GM19043 (cell line): Measurements from ENCODE around the gene CSF2.

Source experiments
- ATAC-seq: cut with Tn5 transposase; IDR thresholded peaks from one replicate; pipeline ENCODE4 v1.9.1; 2021; ENCODE audit warnings: low read depth; ENCODE audit not compliant: unreplicated experiment

Gene CSF2

GRCh38 chr5:132086277-132086794, 12.7 kb downstream of the CSF2 start:
- no peak for ATAC-seq

DNA sequence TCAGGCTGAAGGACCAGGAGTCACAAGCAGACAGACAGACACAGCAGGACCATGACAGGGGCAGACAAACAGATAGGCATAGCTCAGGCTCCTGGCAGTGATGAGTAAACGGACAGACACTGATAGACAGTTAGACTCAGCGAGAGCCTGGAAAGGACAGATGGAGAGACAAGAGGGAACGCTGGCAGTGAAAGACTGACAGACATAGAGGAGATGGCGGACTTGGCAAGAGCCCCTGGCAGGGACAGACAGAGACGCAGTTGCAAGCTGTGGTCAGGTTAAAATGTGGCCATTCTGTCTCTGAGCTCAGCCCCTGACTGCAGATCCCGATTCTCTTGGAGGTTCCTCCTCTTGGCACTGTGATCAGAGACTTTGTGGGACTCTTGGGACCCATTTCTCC, 13.6 kb downstream of the CSF2 start:
- ATAC-seq: no peak

DNA sequence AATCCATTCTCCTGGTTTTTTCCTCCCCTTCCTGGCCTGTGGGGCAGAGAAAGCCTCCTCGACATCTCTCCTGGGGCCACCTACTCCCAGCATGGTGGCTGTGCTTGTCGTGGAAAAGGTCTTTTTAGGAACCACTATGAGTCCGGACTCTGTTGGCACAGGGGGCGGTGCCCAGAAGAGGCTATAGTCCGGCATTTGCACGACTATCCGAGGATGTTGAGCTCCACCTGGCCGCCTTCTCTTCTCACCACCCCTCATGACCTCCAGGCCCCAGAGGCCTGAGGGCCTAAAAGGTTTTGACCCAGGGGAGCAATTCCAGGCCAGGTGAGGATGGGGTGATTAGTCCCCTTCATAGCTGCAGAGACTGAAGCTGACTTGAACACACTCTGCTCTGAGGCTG, 14.1 kb downstream of the CSF2 start:
- no peak for ATAC-seq

DNA sequence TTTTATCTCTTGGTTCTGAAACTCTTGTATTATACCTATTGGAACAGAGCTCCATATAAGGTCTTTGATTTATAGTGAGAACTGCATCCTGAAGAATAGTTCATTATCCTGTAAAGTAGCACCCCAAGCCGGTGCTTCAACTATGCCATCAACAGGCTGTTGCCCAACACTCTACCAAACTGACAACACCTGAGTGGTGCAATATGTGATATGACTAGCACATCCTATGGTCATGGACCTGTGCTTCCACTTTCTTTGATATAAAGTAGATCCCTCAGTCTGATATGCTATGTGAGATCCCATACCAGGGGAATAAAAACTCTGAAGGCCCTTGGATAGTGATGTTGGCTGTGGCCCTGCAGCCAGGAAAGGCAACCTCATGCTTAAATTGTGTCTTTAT, 15.8 kb downstream of the CSF2 start:
- no peak for ATAC-seq

GRCh38 chr5:132090107-132090506, 16.5 kb downstream of the CSF2 start:
- ATAC-seq: no peak

DNA sequence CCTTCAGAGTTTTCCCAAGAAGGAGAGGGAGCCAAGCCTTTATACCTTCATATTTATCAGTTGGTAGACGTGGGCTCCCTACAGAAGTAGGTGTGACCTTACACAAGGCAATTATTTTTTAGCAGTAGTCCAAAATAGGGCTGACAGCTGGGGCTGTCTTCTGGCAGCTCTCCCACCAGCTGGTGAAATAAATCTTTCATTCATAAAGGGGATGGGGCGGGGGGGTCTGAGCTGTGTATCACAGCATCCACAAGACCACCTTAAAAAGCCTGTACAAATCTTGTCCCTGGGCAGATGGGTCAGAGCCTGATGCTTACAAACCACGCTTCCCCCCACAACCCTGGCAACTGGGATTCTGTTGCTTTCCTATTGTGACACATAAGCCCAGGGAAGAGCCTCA, 19.7 kb downstream of the CSF2 start:
- ATAC-seq: no peak

- ATAC-seq: no peak
These were observed 20.9 kb downstream of the CSF2 start for GRCh38 chr5:132094393-132095076.

GRCh38 chr5:132095077-132095410, 21.5 kb downstream of the CSF2 start:
- ATAC-seq: no peak

GRCh38 chr5:132095424-132095972, 21.9 kb downstream of the CSF2 start:
- ATAC-seq: no peak

DNA sequence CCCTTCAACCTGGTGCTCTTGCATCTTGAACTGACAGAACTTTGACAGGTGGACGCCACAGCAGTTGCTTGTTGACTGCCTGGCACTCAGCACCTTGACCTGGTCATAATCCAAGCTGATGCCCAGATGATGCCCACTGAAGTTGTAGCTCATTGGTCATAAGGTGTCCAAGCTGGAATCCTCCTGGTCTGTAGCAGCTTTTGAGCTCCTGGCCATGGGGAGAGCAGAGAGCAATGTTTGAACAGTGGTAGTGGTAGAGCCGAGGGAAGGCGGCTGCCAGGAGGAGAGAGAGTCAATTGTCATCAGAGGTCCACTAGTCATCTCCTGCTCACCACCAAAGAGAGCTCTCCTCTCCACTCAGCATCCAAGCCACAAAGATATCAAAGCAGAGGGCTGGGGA, 23.3 kb downstream of the CSF2 start:
- no peak for ATAC-seq

- no peak for ATAC-seq
These were observed 24.6 kb downstream of the CSF2 start for GRCh38 chr5:132098151-132098594.

DNA sequence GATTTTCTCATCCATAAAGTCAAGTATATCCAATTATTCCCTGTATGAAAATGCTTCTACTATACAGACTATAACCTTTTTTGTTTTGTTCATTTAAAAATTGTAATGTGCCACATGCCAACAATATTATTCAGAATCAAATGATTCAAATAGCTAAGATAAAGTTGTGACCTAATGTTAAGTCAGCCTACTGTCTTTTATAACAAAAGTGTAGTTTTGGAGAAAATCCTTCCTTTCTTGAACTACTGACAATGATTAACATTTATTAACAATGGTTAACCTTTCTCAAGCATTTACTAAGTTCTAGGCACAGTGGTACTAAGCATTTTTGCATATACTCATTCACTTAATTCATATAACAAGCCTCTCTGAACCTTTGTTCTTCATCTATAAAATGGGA, 25.0 kb downstream of the CSF2 start:
- ATAC-seq: no peak

DNA sequence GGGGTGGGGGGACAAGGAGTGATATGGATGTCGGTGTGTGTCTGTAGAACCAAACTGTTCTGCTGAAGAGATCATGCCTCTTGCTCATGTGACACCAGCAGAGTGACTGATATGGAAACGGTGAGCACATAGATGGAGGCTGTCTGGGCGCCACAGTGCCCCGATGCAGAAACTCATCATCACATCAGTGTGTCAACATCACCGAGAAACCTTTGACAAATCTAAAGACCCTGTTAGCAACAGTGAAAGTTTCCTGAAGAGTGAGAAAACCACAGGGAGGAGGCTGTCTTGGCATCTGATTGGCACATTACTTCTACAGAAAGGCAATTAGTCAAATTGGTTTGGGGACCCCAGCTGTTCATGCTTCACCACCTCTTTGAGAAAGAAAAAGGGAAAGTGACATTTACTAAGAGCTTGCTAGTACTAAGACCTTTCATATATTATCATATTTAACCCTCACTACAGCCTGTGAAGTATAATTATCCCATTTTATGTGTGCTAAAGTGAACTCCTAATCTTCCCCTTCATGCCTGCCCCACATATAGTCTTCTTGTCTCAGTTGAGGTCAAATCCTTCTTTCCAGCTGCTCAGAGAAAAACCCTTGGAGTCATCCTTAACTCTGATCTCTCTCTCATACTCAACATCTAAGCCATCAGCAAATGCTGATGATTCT, 25.6 kb downstream of the CSF2 start:
- ATAC-seq: peak; percentile 27

GRCh38 chr5:132099905-132100304, 26.3 kb downstream of the CSF2 start:
- no peak for ATAC-seq

DNA sequence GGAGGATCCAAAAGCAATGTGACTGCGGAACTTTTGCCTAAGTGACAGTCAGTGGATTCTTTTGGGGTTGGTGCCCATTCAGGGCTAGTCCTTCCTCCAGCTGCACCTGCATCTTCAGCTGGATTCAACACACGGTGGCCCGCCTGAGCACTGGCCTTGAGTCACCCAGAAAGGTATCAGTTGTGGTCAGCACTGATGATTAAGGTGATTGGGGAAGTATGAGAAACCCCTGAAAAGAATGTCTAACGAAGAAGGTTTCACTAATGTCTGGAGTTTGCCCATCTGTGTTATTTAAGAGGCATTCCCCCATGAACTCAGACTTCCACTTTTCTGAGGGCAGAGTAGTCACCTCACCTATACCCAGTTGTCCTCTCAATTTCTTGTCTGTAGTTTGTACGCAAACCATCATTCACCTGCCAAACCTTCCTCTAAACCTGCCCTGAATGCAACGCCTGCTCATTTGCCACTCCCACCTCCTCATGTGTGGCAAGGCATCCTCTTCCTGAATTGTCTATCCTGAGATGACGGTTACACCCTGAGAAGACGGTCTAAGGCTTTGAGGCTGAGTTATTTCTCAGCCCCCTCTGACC, 27.2 kb downstream of the CSF2 start:
- ATAC-seq: peak; percentile 33

DNA sequence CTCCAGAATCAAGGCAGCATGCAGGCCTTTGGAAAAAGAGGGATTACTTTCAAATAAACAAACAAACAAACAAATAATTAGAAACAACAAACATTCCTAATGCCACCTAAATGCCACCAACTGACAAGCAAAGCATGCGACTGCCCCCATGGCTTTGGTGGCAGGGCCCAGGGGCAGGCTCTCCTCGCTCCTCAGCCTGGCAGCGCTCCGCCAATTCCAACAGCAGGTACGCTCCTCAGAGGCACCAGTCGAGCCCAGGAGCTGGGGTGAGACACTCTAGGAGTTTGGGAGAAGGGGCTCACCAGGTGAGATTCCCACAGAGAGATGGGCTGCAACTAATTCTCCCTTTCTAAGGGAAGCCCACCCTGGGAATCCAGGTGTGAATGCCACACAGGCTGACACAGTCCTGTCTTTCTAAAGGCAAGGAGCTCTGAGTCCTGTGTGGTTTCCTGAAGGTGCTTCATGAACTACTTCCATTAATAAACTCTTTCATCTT, 27.8 kb downstream of the CSF2 start:
- ATAC-seq: no peak

- no peak for ATAC-seq
These were observed 28.6 kb downstream of the CSF2 start for GRCh38 chr5:132102101-132102701.

DNA sequence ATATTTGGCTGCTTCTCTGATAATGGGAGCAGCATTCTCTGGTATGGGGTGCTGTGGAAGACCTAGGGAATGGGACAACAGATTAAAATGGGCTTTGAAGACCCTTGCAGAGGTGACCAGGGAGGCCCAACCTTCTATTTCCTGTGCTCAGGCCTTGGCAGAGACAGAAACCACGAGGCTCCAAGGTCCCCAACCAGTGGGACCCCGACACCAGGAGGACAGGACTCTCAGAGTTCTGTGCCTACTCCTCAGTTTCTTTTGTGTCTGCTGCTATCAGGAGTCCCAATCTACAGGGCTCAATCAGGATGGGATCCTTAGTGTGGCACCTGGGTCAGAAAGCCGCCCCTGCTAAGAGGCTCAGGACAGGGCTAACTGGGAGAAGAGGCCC, 29.3 kb downstream of the CSF2 start:
- ATAC-seq: no peak

DNA sequence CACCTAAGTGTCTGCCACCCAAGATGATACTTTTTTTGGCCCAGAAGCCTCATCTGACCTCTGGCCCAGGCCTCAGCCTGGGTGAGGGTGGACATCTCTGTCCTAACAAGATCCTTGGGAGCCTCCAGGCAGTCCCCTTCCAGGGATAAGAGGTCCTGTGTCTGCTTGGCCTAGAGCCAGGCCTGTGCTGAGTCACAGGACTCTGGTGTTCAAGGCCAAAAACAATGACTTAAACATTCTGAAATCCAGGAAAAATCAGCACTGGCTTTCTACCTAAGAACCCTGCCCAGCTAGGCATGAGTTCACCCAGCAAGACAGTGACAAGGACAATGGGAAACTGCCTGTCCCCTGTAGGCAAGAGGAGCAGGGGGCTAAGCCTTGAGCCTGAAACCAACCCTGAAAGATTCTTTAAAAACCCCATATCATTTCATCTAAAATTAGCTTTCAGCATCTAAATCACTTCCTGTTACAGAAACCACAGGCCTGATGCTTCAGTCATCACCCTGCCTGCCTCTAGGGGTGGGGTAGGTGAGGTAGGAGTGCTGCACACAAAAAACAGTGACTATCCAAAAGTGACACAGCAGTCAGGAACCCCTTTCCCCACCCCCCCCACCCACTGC, 29.9 kb downstream of the CSF2 start:
- peak; percentile 69 for ATAC-seq

- ATAC-seq: peak; percentile 8
These were observed 30.4 kb downstream of the CSF2 start for GRCh38 chr5:132103969-132104391.

- no peak for ATAC-seq
These were observed 31.0 kb downstream of the CSF2 start for GRCh38 chr5:132104556-132104955.
